SK-N-SH (cell line): Measurements from ENCODE around the gene MYO15B. TPM values are rescaled to one million over a fixed set of nuclear protein-coding genes. Genes with fewer than 3 reads are reported as not detected.

Experiments used
- CTCF ChIA-PET: fragments of 300-600, 350-600 bp; formaldehyde crosslinking; extraction: SDS; loops from one replicate; lab custom pipeline; 2021; lab: Yijun Ruan, JAX
- POLR2A ChIA-PET: fragments of 350-600 bp; sonication (Branson Sonifier 250); formaldehyde crosslinking; extraction: SDS; loops from one replicate; lab custom pipeline; 2020; ENCODE audit warnings: antibody characterized with exemption, inconsistent platforms; lab: Yijun Ruan, JAX
- DNase-seq: peaks from one replicate; pipeline ENCODE4 v3.0.0; 2012
- H2AFZ ChIP-seq: fragments of 200-600 bp; sonication (generic); 2 replicates; pipeline ENCODE4 v1.8.1; 2016; ENCODE audit warnings: antibody characterized with exemption, mild to moderate bottlenecking, low read depth
- H3F3A ChIP-seq: fragments of 200-600 bp; sonication (generic); replicated peaks from 2 replicates; pipeline ENCODE3; 2016; ENCODE audit warnings: antibody characterized with exemption, mild to moderate bottlenecking; ENCODE audit not compliant: insufficient read depth
- H3K27ac ChIP-seq, 2 experiments: fragments of 200-500 bp in 1 of 2; fragments of 200-600 bp in 1 of 2; sonication (Bioruptor generic) in 1 of 2; sonication (generic), shearing (Covaris generic) in 1 of 2; 2 replicates each; pipeline versions ENCODE4 v1.5.1 to v1.6.1; 2014 to 2016; ENCODE audit warnings: low read depth in 2 of 2, inconsistent platforms in 1 of 2, low read length in 1 of 2, mild to moderate bottlenecking in 1 of 2, mixed read lengths in 1 of 2
- H3K27me3 ChIP-seq: fragments of 200-600 bp; sonication (generic), shearing (Covaris generic); 2 replicates; pipeline ENCODE4 v1.6.1; 2016; ENCODE audit warnings: mixed run types; ENCODE audit not compliant: insufficient read depth
- H3K36me3 ChIP-seq, 2 experiments: fragments of 200-500 bp in 1 of 2; fragments of 200-600 bp in 1 of 2; sonication (Bioruptor generic) in 1 of 2; sonication (generic) in 1 of 2; replicated peaks in 1 of 2; 2 replicates each; pipeline versions ENCODE3 to v1.5.1; 2014 to 2016; ENCODE audit warnings: low read length in 1 of 2, mild to moderate bottlenecking in 1 of 2; ENCODE audit not compliant: insufficient read depth in 2 of 2, control insufficient read depth in 1 of 2
- H3K4me1 ChIP-seq, 2 experiments: fragments of 200-500 bp in 1 of 2; fragments of 200-600 bp in 1 of 2; sonication (Bioruptor generic) in 1 of 2; sonication (generic), shearing (Covaris generic) in 1 of 2; 2 replicates each; pipeline versions ENCODE4 v1.5.1 to v1.6.1; 2014 to 2016; ENCODE audit warnings: low read depth in 1 of 2, low read length in 1 of 2, mixed run types in 1 of 2; ENCODE audit not compliant: insufficient read depth in 2 of 2, control insufficient read depth in 1 of 2
- H3K4me2 ChIP-seq: fragments of 200-600 bp; sonication (generic), shearing (Covaris generic); 2 replicates; pipeline ENCODE4 v1.6.1; 2017; ENCODE audit warnings: mixed run types
- H3K4me3 ChIP-seq, 2 experiments: fragments of 200-500 bp in 1 of 2; fragments of 200-600 bp in 1 of 2; sonication (Bioruptor generic) in 1 of 2; sonication (generic), shearing (Covaris generic) in 1 of 2; 2 replicates each; pipeline versions ENCODE4 v1.5.1 to v1.8.1; 2014 to 2016; ENCODE audit warnings: low read depth in 2 of 2, inconsistent platforms in 1 of 2, low read length in 1 of 2, mild to moderate bottlenecking in 1 of 2, mixed read lengths in 1 of 2, moderate library complexity in 1 of 2
- H3K79me2 ChIP-seq: fragments of 200-600 bp; sonication (generic); 2 replicates; pipeline ENCODE4 v1.8.1; 2017; ENCODE audit warnings: mild to moderate bottlenecking; ENCODE audit not compliant: insufficient read depth
- H3K9ac ChIP-seq: fragments of 200-600 bp; sonication (generic); 2 replicates; pipeline ENCODE4 v1.6.1; 2017; ENCODE audit warnings: mixed run types
- H3K9me2 ChIP-seq: fragments of 200-600 bp; sonication (generic); 2 replicates; pipeline ENCODE4 v1.6.1; 2017; ENCODE audit warnings: mixed run types
- H3K9me3 ChIP-seq: fragments of 200-600 bp; sonication (generic); 2 replicates; pipeline ENCODE4 v1.6.1; 2017; ENCODE audit warnings: mixed run types, mild to moderate bottlenecking, moderate library complexity
- H4K20me1 ChIP-seq: fragments of 200-600 bp; sonication (generic); 2 replicates; pipeline ENCODE4 v1.6.1; 2017; ENCODE audit warnings: mild to moderate bottlenecking, mixed run types; ENCODE audit not compliant: insufficient read depth
- CTCF ChIP-seq: fragments of 200-600 bp; sonication (generic); IDR thresholded peaks from 2 replicates; pipeline ENCODE4 v1.6.1; 2017; ENCODE audit warnings: antibody characterized with exemption, mild to moderate bottlenecking, moderate library complexity
- FOXM1 ChIP-seq: IDR thresholded peaks from 2 replicates; pipeline ENCODE4 v1.4.0; 2012; ENCODE audit warnings: low read depth, mild to moderate bottlenecking
- GATA2 ChIP-seq: sonication (generic); formaldehyde crosslinking; IDR thresholded peaks from 2 replicates; pipeline ENCODE4 v1.5.0; 2020; ENCODE audit warnings: mild to moderate bottlenecking, missing genetic modification reagents
- IRF3 ChIP-seq: fragments of 150-350 bp; IDR thresholded peaks from 2 replicates; pipeline ENCODE4 v1.6.1; 2016; ENCODE audit warnings: mild to moderate bottlenecking, low read depth, low read length
- MAX ChIP-seq: IDR thresholded peaks from 2 replicates; pipeline ENCODE4 v1.4.0; 2012; ENCODE audit warnings: low read depth
- MEF2A ChIP-seq: IDR thresholded peaks from 2 replicates; pipeline ENCODE4 v1.4.0; 2012; ENCODE audit warnings: low read depth, borderline replicate concordance
- NFIC ChIP-seq: IDR thresholded peaks from 2 replicates; pipeline ENCODE4 v1.4.0; 2012; ENCODE audit warnings: borderline replicate concordance
- RFX5 ChIP-seq: IDR thresholded peaks from 2 replicates; pipeline ENCODE4 v1.6.1; 2012; ENCODE audit warnings: mild to moderate bottlenecking, improper control_type of control experiment, low read length
- RXRA ChIP-seq: IDR thresholded peaks from 2 replicates; pipeline ENCODE4 v1.4.0; 2012; ENCODE audit warnings: low read depth, mild to moderate bottlenecking, borderline replicate concordance
- SIN3A ChIP-seq: IDR thresholded peaks from 2 replicates; pipeline ENCODE4 v1.6.1; 2012; ENCODE audit warnings: low read depth, mild to moderate bottlenecking, low read length, moderate library complexity, borderline replicate concordance
- SMC3 ChIP-seq: IDR thresholded peaks from 2 replicates; pipeline ENCODE4 v1.6.1; 2012; ENCODE audit warnings: low read depth, low read length, improper control_type of control experiment
- TAF1 ChIP-seq: IDR thresholded peaks from 2 replicates; pipeline ENCODE4 v1.6.1; 2012; ENCODE audit warnings: low read depth, mild to moderate bottlenecking, low read length, moderate library complexity, borderline replicate concordance
- TCF12 ChIP-seq: IDR thresholded peaks from 2 replicates; pipeline ENCODE4 v1.4.0; 2012
- WGBS: methylation state at CpG from one replicate; pipeline ENCODE4 v1.1.6; 2017; ENCODE audit warnings: low lambda C conversion rate; 5-methylcytosine and 5-hydroxymethylcytosine counted together
- polyA plus RNA-seq, 3 experiments: library from polyadenylated mRNA; depleted of rRNA; stranded (reverse); fragments of >200 nt; gene quantifications; 2 replicates each; pipeline ENCODE4 v1.2.3, GENCODE V29; 2012
- TF ChIP-seq, protein P1 (sequence below): IDR thresholded peaks from 2 replicates; pipeline ENCODE4 v1.4.0; 2012; ENCODE audit warnings: low read depth, borderline replicate concordance
- TF ChIP-seq, protein P2 (sequence below): fragments of 150-350 bp; IDR thresholded peaks from 2 replicates; pipeline ENCODE4 v1.6.1; 2017; ENCODE audit warnings: antibody characterized with exemption, low read length, low read depth, borderline replicate concordance

The MYO15B gene
- polyA plus RNA-seq, 1 of the 3 experiments (the other 2 are of a cell fraction): 10.3 TPM

DNA sequence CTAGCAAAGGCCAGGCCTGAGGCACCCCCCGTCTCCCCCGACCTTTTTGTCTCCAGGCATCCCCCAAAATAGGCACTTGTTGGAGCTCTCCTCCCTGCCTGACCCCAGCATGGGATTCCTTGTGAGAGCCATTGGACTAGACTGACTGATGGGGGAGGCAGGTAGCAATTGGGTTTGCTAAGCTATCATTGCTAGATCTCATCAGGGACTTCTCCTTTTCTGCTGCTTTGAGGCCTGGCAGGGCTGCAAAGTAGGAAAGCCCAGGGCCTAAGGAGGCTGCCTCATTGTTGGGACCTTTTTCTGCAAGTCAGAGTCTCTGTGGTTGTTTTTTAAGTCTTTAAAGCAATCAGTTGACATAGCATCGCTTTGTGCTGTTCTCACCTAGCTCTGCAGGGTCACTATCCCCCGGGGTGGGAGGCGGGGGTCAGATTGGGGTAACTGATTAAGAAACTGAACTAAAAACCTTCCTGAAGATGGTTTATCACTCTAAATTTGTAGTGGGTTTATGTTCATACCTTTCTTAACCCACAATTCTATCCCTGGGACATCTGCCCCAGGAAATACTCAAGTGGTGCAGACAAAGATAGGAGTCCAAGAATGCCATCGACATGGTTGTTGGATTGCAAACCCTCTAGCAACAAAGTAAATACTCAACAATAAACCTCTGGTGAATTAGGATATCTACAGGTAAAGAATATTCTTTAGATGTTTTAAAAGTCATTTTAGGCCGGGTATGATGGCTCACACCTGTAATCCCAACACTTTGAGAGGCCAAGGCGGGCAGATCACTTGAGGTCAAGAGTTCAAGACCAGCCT lies 34.1 kb upstream of the MYO15B start:
- Histone ChIP-seq H3K4me3 (no peak overlapping the region), H3K9me3 (no peaks in the 10 kb centered on the region), H3K4me2 (no peak overlapping the region), H3K27ac (no peak overlapping the region), H3K27me3 (no peaks in the 10 kb centered on the region), H3F3A (no peaks in the 10 kb centered on the region), H2AFZ (no peak overlapping the region), H3K9ac (no peak overlapping the region), H3K36me3 (no peaks in the 10 kb centered on the region), H3K9me2 (no peaks in the 10 kb centered on the region), H3K4me1 (peaks cover 4 to 19% of the 10 kb centered on the region in 2 experiments; a peak in 1 of 4 replicates), H3K79me2 (no peaks in the 10 kb centered on the region), H4K20me1 (no peaks in the 10 kb centered on the region)
- no peak for DNase-seq
- ChIA-PET CTCF (interaction anchor here (1.0 to 3.2 kb wide), 7 partner anchors 9 to 73 kb away, joined by 3 to 11 read pairs (median 3); partner anchors contain the start of gene TSEN54), POLR2A (no interaction called here)
- 88% methylated on average over 8 of the region's 8 CpGs for WGBS
- TF ChIP-seq RFX5: no peak
- TF ChIP-seq MEF2A: no peak
- no peak for TF ChIP-seq CTCF
- no peak for TF ChIP-seq RXRA
- TF ChIP-seq SMC3: no peak
- TF ChIP-seq, protein P1, sequence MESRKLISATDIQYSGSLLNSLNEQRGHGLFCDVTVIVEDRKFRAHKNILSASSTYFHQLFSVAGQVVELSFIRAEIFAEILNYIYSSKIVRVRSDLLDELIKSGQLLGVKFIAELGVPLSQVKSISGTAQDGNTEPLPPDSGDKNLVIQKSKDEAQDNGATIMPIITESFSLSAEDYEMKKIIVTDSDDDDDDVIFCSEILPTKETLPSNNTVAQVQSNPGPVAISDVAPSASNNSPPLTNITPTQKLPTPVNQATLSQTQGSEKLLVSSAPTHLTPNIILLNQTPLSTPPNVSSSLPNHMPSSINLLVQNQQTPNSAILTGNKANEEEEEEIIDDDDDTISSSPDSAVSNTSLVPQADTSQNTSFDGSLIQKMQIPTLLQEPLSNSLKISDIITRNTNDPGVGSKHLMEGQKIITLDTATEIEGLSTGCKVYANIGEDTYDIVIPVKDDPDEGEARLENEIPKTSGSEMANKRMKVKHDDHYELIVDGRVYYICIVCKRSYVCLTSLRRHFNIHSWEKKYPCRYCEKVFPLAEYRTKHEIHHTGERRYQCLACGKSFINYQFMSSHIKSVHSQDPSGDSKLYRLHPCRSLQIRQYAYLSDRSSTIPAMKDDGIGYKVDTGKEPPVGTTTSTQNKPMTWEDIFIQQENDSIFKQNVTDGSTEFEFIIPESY: no peak
- TF ChIP-seq GATA2 (CRISPR knock-in tag): no peak
- TF ChIP-seq, protein P2, sequence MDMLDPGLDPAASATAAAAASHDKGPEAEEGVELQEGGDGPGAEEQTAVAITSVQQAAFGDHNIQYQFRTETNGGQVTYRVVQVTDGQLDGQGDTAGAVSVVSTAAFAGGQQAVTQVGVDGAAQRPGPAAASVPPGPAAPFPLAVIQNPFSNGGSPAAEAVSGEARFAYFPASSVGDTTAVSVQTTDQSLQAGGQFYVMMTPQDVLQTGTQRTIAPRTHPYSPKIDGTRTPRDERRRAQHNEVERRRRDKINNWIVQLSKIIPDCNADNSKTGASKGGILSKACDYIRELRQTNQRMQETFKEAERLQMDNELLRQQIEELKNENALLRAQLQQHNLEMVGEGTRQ: no peak
- TF ChIP-seq SIN3A: no peak

DNA sequence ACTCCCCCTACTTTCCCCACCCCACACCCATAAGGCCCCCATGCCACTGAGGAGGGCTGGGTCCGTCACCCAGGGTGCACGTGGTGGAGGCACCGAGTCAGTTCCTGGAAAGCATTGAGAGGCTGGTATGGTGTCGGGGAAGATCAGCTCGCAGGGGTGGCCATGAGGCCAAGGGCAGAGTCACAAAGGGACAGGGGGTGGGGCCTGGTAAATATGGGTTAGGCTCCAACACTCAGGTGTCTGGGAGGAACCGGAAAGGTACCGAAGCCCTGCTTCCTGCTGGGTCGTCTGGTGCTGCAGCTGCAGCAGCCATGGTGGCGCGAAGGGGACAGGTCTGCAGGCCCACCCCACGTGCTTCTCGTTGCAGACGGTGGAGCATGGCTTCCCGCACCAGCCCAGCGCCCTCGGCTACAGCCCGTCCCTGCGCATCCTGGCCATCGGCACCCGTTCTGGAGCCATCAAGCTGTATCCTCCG lies 31.9 kb upstream of the MYO15B start:
- no peak overlapping the region for H2AFZ ChIP-seq
- peaks cover 4 to 19% of the 10 kb centered on the region in 2 experiments; a peak in 1 of 4 replicates for H3K4me1 ChIP-seq
- no peak for DNase-seq
- no peaks in the 10 kb centered on the region for H3F3A ChIP-seq
- H3K9me2 ChIP-seq: no peaks in the 10 kb centered on the region
- H3K27ac ChIP-seq: no peak overlapping the region
- ChIA-PET POLR2A (no interaction called here), CTCF (no interaction called here)
- no peak overlapping the region for H3K4me3 ChIP-seq
- H3K9me3 ChIP-seq: no peaks in the 10 kb centered on the region
- no peaks in the 10 kb centered on the region for H3K36me3 ChIP-seq
- no peak overlapping the region for H3K9ac ChIP-seq
- H3K4me2 ChIP-seq: no peak overlapping the region
- WGBS: 95% methylated on average over 20 of the region's 21 CpGs
- no peaks in the 10 kb centered on the region for H3K27me3 ChIP-seq
- H3K79me2 ChIP-seq: no peaks in the 10 kb centered on the region
- no peaks in the 10 kb centered on the region for H4K20me1 ChIP-seq
- no peak for TF ChIP-seq MAX
- TF ChIP-seq TCF12: no peak
- no peak for TF ChIP-seq IRF3
- TF ChIP-seq FOXM1: no peak
- TF ChIP-seq NFIC: no peak
- TF ChIP-seq GATA2 (CRISPR knock-in tag): no peak
- TF ChIP-seq TAF1: no peak
- TF ChIP-seq, protein P1: no peak
